HL-60/S4 treated with retinoic acid at 250 ng/mL for 4 days and 3 days (cell line): ENCODE measurements around the gene ZNF525.
"Not testable (repeated sequence)": the region's sequence is repeated elsewhere in the genome, so short reads cannot be mapped to it uniquely, and the experiment has no call there.

Experiments
- in situ Hi-C: fragments of 300-500 bp; cut with MboI; formaldehyde crosslinking; loops from 2 replicates; pipeline ENCODE4 v1.7.0; 2022; ENCODE audit warnings: low sequenced_read_pairs

ZNF525 gene

GRCh38 chr19:53365134-53365898 is at the start of gene ZNF525:
TSS of gene ZNF525 (plus strand) at chr19:53365705. CDS start at chr19:53372282, 6,577 bp downstream.
- in situ Hi-C loops: no loop called here

- in situ Hi-C loops: no loop called here
These were observed 36.5 kb upstream of the ZNF525 start for GRCh38 chr19:53328967-53329366.

GRCh38 chr19:53332484-53332883 is 33.0 kb upstream of the ZNF525 start:
- in situ Hi-C loops: no loop called here

GRCh38 chr19:53333066-53333462 is 32.4 kb upstream of the ZNF525 start:
- in situ Hi-C loops: no loop called here

GRCh38 chr19:53333463-53334449 is 31.7 kb upstream of the ZNF525 start, which contains the start of gene ZNF845:
TSS of gene ZNF845 (plus strand) at chr19:53333749. CDS start at chr19:53341308, 7,559 bp downstream.
- in situ Hi-C loops: no loop called here

GRCh38 chr19:53344403-53344802 is 21.1 kb upstream of the ZNF525 start:
- in situ Hi-C loops: not testable (repeated sequence)

- in situ Hi-C loops: no loop called here
These were observed 9.8 kb upstream of the ZNF525 start for GRCh38 chr19:53355739-53356138.

- in situ Hi-C loops: no loop called here
These were observed 7.5 kb upstream of the ZNF525 start for GRCh38 chr19:53357821-53358581.

- in situ Hi-C loops: not testable (repeated sequence)
These were observed 5.4 kb upstream of the ZNF525 start for GRCh38 chr19:53360056-53360455.

GRCh38 chr19:53365899-53366493 is 491 bp downstream of the ZNF525 start:
- in situ Hi-C loops: no loop called here

GRCh38 chr19:53372196-53372595 is 6.7 kb downstream of the ZNF525 start:
- in situ Hi-C loops: no loop called here

- in situ Hi-C loops: no loop called here
These were observed 8.8 kb downstream of the ZNF525 start for GRCh38 chr19:53374288-53374687.

GRCh38 chr19:53374743-53375142 is 9.2 kb downstream of the ZNF525 start:
- in situ Hi-C loops: no loop called here

GRCh38 chr19:53381376-53381775 is 15.9 kb downstream of the ZNF525 start:
- in situ Hi-C loops: no loop called here

GRCh38 chr19:53388168-53388567 is 22.7 kb downstream of the ZNF525 start:
- in situ Hi-C loops: no loop called here

GRCh38 chr19:53388904-53389303 is 23.4 kb downstream of the ZNF525 start:
- in situ Hi-C loops: no loop called here

GRCh38 chr19:53389571-53389970 is 24.1 kb downstream of the ZNF525 start:
- in situ Hi-C loops: no loop called here

GRCh38 chr19:53389978-53390377 is 24.5 kb downstream of the ZNF525 start:
- in situ Hi-C loops: no loop called here

GRCh38 chr19:53394522-53394973 is 29.0 kb downstream of the ZNF525 start:
- in situ Hi-C loops: no loop called here
